HK-2 (cell line): ENCODE results near the gene PDGFB.
A peak's percentile ranks its signal among the peaks of the same experiment; 100 is the strongest.

Experiments used
- DNase-seq: peaks from one replicate; pipeline ENCODE4 v3.0.0-alpha.2; 2018; ENCODE audit not compliant: unreplicated experiment

Gene PDGFB

GRCh38 chr22:39207141-39208012 lies 37.4 kb downstream of the PDGFB start:
- DNase-seq = no peak

GRCh38 chr22:39206491-39206890 lies 38.3 kb downstream of the PDGFB start:
- DNase-seq = no peak

- DNase-seq = peak; percentile 58
These were observed 39.3 kb downstream of the PDGFB start for GRCh38 chr22:39205344-39206021.

- no peak for DNase-seq
These were observed 40.6 kb downstream of the PDGFB start for GRCh38 chr22:39204216-39204615.

- DNase-seq = no peak
These were observed 47.2 kb downstream of the PDGFB start for GRCh38 chr22:39197578-39197977.

- no peak for DNase-seq
These were observed 50.7 kb downstream of the PDGFB start for GRCh38 chr22:39194098-39194497.

- DNase-seq = no peak
These were observed 56.0 kb downstream of the PDGFB start for GRCh38 chr22:39188809-39189208.

- no peak for DNase-seq
These were observed 59.2 kb downstream of the PDGFB start for GRCh38 chr22:39185601-39186012.

GRCh38 chr22:39184586-39185577 lies 59.9 kb downstream of the PDGFB start:
- peak; percentile 85 for DNase-seq

- peak; percentile 90 for DNase-seq
These were observed 60.7 kb downstream of the PDGFB start for GRCh38 chr22:39183991-39184585.

- no peak for DNase-seq
These were observed 62.2 kb downstream of the PDGFB start for GRCh38 chr22:39182478-39183030.

- no peak for DNase-seq
These were observed 63.0 kb downstream of the PDGFB start for GRCh38 chr22:39181778-39182177.

- no peak for DNase-seq
These were observed 63.4 kb downstream of the PDGFB start for GRCh38 chr22:39181356-39181755.

GRCh38 chr22:39179841-39180335 lies 64.9 kb downstream of the PDGFB start:
- no peak for DNase-seq

GRCh38 chr22:39179401-39179827 lies 65.4 kb downstream of the PDGFB start:
- DNase-seq = no peak

- no peak for DNase-seq
These were observed 66.3 kb downstream of the PDGFB start for GRCh38 chr22:39178206-39179111.

- no peak for DNase-seq
These were observed 67.0 kb downstream of the PDGFB start for GRCh38 chr22:39177791-39178190.

GRCh38 chr22:39177456-39177775 lies 67.4 kb downstream of the PDGFB start:
- DNase-seq = no peak

- DNase-seq = no peak
These were observed 67.9 kb downstream of the PDGFB start for GRCh38 chr22:39176714-39177455.
